ENCODE results near the gene PACS1. TPM values are rescaled to one million over a fixed set of nuclear protein-coding genes. Genes with fewer than 3 reads are reported as not detected.

Gene PACS1
- total RNA-seq, 1 experiment from 2014 or later = 100 TPM

GRCh38 chr11:66228521-66228920 is 158.4 kb downstream of the PACS1 start:
- no peaks in the 10 kb centered on the region; the same call in 1 of the 2 replicates for H4K20me1 ChIP-seq (ENCODE audit: insufficient read depth)
- H3K9me3 ChIP-seq (ENCODE audit: insufficient read depth, low read depth) = no peaks in the 10 kb centered on the region
- intact Hi-C loops (cut with micrococcal nuclease; ENCODE audit: unreplicated experiment) = no loop called here
- no peaks in the 10 kb centered on the region for H3K9me2 ChIP-seq (ENCODE audit: insufficient read depth)
- CTCF ChIA-PET = interaction anchor here (0.6 kb wide), 1 partner anchor 177 kb away, joined by 7 read pairs; the partner anchor contains the start of gene SF3B2
- H3K4me3 ChIP-seq = no peak overlapping the region
- no peaks in the 10 kb centered on the region for H3K27me3 ChIP-seq (ENCODE audit: insufficient read depth, low read depth)
- no peaks in the 10 kb centered on the region for H3K36me3 ChIP-seq (ENCODE audit: low read depth)
- POLR2A ChIA-PET (ENCODE audit: unreplicated experiment) = no interaction called here
- DNase-seq = no peak
- H3K4me1 ChIP-seq (replicated peaks; ENCODE audit: insufficient read depth) = no peaks in the 10 kb centered on the region
- BruUV-seq (replicated peaks) = no TSS peak
- no peak overlapping the region for H3K27ac ChIP-seq
- H3F3A ChIP-seq (ENCODE audit: insufficient read depth, low read depth) = no peaks in the 10 kb centered on the region
- no peak overlapping the region for H2AFZ ChIP-seq
- H3K79me2 ChIP-seq (ENCODE audit: low read depth) = no peaks in the 10 kb centered on the region
- TF ChIP-seq EZH2 (IDR thresholded peaks at IDR 0.05; ENCODE audit: low read depth) (no peak), CTCF (conservative IDR thresholded peaks at IDR 0.05) (no peak)
- no peak overlapping the region for H3K4me2 ChIP-seq

- Histone ChIP-seq H3K4me3 (no peak overlapping the region), H3K79me2 (ENCODE audit: low read depth) (no peaks in the 10 kb centered on the region), H3K4me1 (replicated peaks; ENCODE audit: insufficient read depth) (no peaks in the 10 kb centered on the region), H3K9me3 (ENCODE audit: insufficient read depth, low read depth) (no peaks in the 10 kb centered on the region), H3K27ac (no peak overlapping the region), H4K20me1 (ENCODE audit: insufficient read depth) (no peaks in the 10 kb centered on the region; the same call in 1 of the 2 replicates), H3K4me2 (no peak overlapping the region), H3F3A (ENCODE audit: insufficient read depth, low read depth) (no peaks in the 10 kb centered on the region), H2AFZ (no peak overlapping the region), H3K9me2 (ENCODE audit: insufficient read depth) (no peaks in the 10 kb centered on the region), H3K36me3 (ENCODE audit: low read depth) (no peaks in the 10 kb centered on the region), H3K27me3 (ENCODE audit: insufficient read depth, low read depth) (no peaks in the 10 kb centered on the region)
- ChIA-PET POLR2A (ENCODE audit: unreplicated experiment) (no interaction called here), CTCF (no interaction called here)
- no TSS peak for BruUV-seq (replicated peaks)
- DNase-seq = no peak
- intact Hi-C loops (cut with micrococcal nuclease; ENCODE audit: unreplicated experiment) = no loop called here
- TF ChIP-seq CTCF (conservative IDR thresholded peaks at IDR 0.05) (no peak), EZH2 (IDR thresholded peaks at IDR 0.05; ENCODE audit: low read depth) (no peak)
Measured at GRCh38 chr11:66230156-66230555, 160.1 kb downstream of the PACS1 start.

- Histone ChIP-seq H3F3A (ENCODE audit: insufficient read depth, low read depth) (no peaks in the 10 kb centered on the region), H3K36me3 (ENCODE audit: low read depth) (no peaks in the 10 kb centered on the region), H3K4me3 (no peak overlapping the region), H3K4me1 (replicated peaks; ENCODE audit: insufficient read depth) (no peaks in the 10 kb centered on the region), H3K4me2 (no peak overlapping the region), H3K9me2 (ENCODE audit: insufficient read depth) (no peaks in the 10 kb centered on the region), H4K20me1 (ENCODE audit: insufficient read depth) (no peaks in the 10 kb centered on the region; the same call in 1 of the 2 replicates), H3K27ac (no peak overlapping the region), H2AFZ (no peak overlapping the region), H3K79me2 (ENCODE audit: low read depth) (no peaks in the 10 kb centered on the region), H3K9me3 (ENCODE audit: insufficient read depth, low read depth) (no peaks in the 10 kb centered on the region), H3K27me3 (ENCODE audit: insufficient read depth, low read depth) (no peaks in the 10 kb centered on the region)
- BruUV-seq (replicated peaks) = no TSS peak
- TF ChIP-seq EZH2 (IDR thresholded peaks at IDR 0.05; ENCODE audit: low read depth) = no peak
- TF ChIP-seq CTCF (conservative IDR thresholded peaks at IDR 0.05) = no peak
- CTCF ChIA-PET = no interaction called here
- POLR2A ChIA-PET (ENCODE audit: unreplicated experiment) = no interaction called here
- no peak for DNase-seq
- intact Hi-C loops (cut with micrococcal nuclease; ENCODE audit: unreplicated experiment) = no loop called here
Measured at GRCh38 chr11:66230978-66231377, 160.9 kb downstream of the PACS1 start.
